ENCODE results near the gene ZMAT5.

DNA sequence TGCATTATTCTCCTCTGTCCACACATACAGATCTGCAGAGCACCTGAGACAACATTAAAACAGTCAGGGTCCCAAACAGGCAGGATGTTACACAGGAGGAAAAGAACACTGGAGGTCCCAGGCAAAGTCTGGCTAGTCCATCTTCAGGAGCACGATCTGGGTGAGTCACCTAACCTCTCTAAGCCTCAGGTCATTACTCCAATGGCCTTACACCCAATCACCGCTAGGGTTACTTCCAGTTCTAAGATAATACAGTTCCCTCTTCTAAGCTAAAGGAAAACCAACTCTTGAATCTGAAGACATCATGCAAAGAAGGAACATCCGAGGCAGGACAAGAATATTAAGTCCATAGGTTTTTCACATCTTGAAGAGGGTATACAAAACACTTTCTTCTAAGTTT is 46.8 kb upstream of the ZMAT5 start:
- TF ChIP-seq ZNF317 (CRISPR knock-in tag; IDR thresholded peaks at IDR 0.05; ENCODE audit: borderline replicate concordance, low read depth) (no peak), FOXP1 (CRISPR knock-in tag; IDR thresholded peaks at IDR 0.05; ENCODE audit: borderline replicate concordance) (no peak), NFYB (CRISPR knock-in tag; conservative IDR thresholded peaks at IDR 0.05; ENCODE audit: low read depth) (no peak)
- TF ChIP-seq, protein P1, sequence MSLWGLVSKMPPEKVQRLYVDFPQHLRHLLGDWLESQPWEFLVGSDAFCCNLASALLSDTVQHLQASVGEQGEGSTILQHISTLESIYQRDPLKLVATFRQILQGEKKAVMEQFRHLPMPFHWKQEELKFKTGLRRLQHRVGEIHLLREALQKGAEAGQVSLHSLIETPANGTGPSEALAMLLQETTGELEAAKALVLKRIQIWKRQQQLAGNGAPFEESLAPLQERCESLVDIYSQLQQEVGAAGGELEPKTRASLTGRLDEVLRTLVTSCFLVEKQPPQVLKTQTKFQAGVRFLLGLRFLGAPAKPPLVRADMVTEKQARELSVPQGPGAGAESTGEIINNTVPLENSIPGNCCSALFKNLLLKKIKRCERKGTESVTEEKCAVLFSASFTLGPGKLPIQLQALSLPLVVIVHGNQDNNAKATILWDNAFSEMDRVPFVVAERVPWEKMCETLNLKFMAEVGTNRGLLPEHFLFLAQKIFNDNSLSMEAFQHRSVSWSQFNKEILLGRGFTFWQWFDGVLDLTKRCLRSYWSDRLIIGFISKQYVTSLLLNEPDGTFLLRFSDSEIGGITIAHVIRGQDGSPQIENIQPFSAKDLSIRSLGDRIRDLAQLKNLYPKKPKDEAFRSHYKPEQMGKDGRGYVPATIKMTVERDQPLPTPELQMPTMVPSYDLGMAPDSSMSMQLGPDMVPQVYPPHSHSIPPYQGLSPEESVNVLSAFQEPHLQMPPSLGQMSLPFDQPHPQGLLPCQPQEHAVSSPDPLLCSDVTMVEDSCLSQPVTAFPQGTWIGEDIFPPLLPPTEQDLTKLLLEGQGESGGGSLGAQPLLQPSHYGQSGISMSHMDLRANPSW (CRISPR knock-in tag; conservative IDR thresholded peaks at IDR 0.05; ENCODE audit: low read depth): no peak
- TF ChIP-seq, protein P2, sequence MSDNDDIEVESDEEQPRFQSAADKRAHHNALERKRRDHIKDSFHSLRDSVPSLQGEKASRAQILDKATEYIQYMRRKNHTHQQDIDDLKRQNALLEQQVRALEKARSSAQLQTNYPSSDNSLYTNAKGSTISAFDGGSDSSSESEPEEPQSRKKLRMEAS (CRISPR knock-in tag; IDR thresholded peaks at IDR 0.05): no peak
- TF ChIP-seq, protein P3, sequence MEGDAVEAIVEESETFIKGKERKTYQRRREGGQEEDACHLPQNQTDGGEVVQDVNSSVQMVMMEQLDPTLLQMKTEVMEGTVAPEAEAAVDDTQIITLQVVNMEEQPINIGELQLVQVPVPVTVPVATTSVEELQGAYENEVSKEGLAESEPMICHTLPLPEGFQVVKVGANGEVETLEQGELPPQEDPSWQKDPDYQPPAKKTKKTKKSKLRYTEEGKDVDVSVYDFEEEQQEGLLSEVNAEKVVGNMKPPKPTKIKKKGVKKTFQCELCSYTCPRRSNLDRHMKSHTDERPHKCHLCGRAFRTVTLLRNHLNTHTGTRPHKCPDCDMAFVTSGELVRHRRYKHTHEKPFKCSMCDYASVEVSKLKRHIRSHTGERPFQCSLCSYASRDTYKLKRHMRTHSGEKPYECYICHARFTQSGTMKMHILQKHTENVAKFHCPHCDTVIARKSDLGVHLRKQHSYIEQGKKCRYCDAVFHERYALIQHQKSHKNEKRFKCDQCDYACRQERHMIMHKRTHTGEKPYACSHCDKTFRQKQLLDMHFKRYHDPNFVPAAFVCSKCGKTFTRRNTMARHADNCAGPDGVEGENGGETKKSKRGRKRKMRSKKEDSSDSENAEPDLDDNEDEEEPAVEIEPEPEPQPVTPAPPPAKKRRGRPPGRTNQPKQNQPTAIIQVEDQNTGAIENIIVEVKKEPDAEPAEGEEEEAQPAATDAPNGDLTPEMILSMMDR (IDR thresholded peaks at IDR 0.05): no peak
- TF ChIP-seq, protein P4, sequence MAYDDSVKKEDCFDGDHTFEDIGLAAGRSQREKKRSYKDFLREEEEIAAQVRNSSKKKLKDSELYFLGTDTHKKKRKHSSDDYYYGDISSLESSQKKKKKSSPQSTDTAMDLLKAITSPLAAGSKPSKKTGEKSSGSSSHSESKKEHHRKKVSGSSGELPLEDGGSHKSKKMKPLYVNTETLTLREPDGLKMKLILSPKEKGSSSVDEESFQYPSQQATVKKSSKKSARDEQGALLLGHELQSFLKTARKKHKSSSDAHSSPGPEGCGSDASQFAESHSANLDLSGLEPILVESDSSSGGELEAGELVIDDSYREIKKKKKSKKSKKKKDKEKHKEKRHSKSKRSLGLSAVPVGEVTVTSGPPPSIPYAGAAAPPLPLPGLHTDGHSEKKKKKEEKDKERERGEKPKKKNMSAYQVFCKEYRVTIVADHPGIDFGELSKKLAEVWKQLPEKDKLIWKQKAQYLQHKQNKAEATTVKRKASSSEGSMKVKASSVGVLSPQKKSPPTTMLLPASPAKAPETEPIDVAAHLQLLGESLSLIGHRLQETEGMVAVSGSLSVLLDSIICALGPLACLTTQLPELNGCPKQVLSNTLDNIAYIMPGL (CRISPR knock-in tag; IDR thresholded peaks at IDR 0.05): no peak

Measured in WTC11 (cell line).